ENCODE data around the gene ADGRB2.

The ADGRB2 gene

GRCh38 chr1:31753707-31754349 lies 10.3 kb downstream of the ADGRB2 start:
- Histone ChIP-seq H3K4me1 (ENCODE audit: low read length) (no peaks in the 10 kb centered on the region), H3K27me3 (replicated peaks; ENCODE audit: insufficient read depth, low read length) (no peaks in the 10 kb centered on the region), H4K20me1 (ENCODE audit: insufficient read depth, low read length) (no peaks in the 10 kb centered on the region), H3K9me3 (replicated peaks; ENCODE audit: insufficient read depth, low read length) (no peaks in the 10 kb centered on the region), H2AFZ (ENCODE audit: low read length) (no peak overlapping the region), H3K79me2 (ENCODE audit: low read length) (no peaks in the 10 kb centered on the region), H3K36me3 (replicated peaks; ENCODE audit: insufficient read depth, low read length) (no peaks in the 10 kb centered on the region), H3K9ac (ENCODE audit: low read length) (no peak overlapping the region), H3F3A (ENCODE audit: insufficient read depth, low read length) (no peaks in the 10 kb centered on the region), H3K4me2 (ENCODE audit: low read depth, low read length) (no peak overlapping the region), H3K9me2 (replicated peaks; ENCODE audit: insufficient read depth, low read length) (no peaks in the 10 kb centered on the region), H3K4me3 (ENCODE audit: low read length) (no peak overlapping the region), H3K27ac (ENCODE audit: low read length) (no peak overlapping the region)
- DNase-seq, result no peak
- TF ChIP-seq, protein P1, sequence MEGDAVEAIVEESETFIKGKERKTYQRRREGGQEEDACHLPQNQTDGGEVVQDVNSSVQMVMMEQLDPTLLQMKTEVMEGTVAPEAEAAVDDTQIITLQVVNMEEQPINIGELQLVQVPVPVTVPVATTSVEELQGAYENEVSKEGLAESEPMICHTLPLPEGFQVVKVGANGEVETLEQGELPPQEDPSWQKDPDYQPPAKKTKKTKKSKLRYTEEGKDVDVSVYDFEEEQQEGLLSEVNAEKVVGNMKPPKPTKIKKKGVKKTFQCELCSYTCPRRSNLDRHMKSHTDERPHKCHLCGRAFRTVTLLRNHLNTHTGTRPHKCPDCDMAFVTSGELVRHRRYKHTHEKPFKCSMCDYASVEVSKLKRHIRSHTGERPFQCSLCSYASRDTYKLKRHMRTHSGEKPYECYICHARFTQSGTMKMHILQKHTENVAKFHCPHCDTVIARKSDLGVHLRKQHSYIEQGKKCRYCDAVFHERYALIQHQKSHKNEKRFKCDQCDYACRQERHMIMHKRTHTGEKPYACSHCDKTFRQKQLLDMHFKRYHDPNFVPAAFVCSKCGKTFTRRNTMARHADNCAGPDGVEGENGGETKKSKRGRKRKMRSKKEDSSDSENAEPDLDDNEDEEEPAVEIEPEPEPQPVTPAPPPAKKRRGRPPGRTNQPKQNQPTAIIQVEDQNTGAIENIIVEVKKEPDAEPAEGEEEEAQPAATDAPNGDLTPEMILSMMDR (IDR thresholded peaks at IDR 0.05; ENCODE audit: low read length), result no peak
- TF ChIP-seq EZH2 (optimal IDR thresholded peaks at IDR 0.05; ENCODE audit: low read depth, low read length), result no peak
- no peak for TF ChIP-seq EZH2phosphoT487 (IDR thresholded peaks at IDR 0.05; ENCODE audit: low read length)

GRCh38 chr1:31752952-31753475 lies 11.1 kb downstream of the ADGRB2 start:
- no peak overlapping the region for H3K27ac ChIP-seq (ENCODE audit: low read length)
- H3F3A ChIP-seq (ENCODE audit: insufficient read depth, low read length), result no peaks in the 10 kb centered on the region
- no peaks in the 10 kb centered on the region for H4K20me1 ChIP-seq (ENCODE audit: insufficient read depth, low read length)
- TF ChIP-seq EZH2phosphoT487 (IDR thresholded peaks at IDR 0.05; ENCODE audit: low read length) (no peak), EZH2 (optimal IDR thresholded peaks at IDR 0.05; ENCODE audit: low read depth, low read length) (no peak)
- TF ChIP-seq, protein P1 (IDR thresholded peaks at IDR 0.05; ENCODE audit: low read length), result no peak
- no peak overlapping the region for H3K9ac ChIP-seq (ENCODE audit: low read length)
- no peaks in the 10 kb centered on the region for H3K36me3 ChIP-seq (replicated peaks; ENCODE audit: insufficient read depth, low read length)
- no peak overlapping the region for H2AFZ ChIP-seq (ENCODE audit: low read length)
- H3K4me3 ChIP-seq (ENCODE audit: low read length), result no peak overlapping the region
- no peaks in the 10 kb centered on the region for H3K79me2 ChIP-seq (ENCODE audit: low read length)
- no peaks in the 10 kb centered on the region for H3K9me3 ChIP-seq (replicated peaks; ENCODE audit: insufficient read depth, low read length)
- no peak for DNase-seq
- no peaks in the 10 kb centered on the region for H3K9me2 ChIP-seq (replicated peaks; ENCODE audit: insufficient read depth, low read length)
- H3K4me2 ChIP-seq (ENCODE audit: low read depth, low read length), result no peak overlapping the region
- no peaks in the 10 kb centered on the region for H3K27me3 ChIP-seq (replicated peaks; ENCODE audit: insufficient read depth, low read length)
- no peaks in the 10 kb centered on the region for H3K4me1 ChIP-seq (ENCODE audit: low read length)

DNA sequence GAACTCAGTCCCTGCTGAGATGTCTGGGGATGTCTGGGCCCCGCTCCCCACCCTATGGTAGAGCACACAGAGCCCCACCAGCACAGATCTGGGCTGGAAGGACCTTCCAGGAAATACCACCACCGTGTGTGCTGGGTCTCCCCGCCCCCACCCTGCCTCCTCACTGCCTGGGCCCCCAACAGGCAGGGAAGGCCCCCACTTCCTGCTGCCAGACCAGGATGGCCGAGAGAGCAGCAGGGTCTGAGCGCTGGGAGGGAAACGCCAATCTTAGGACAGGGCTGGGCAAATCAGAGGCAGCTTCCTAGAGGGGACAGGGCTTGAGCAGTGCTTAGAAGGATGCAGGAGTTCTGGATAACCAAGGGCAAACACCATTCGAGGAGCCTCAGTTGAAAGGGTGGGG lies 11.9 kb downstream of the ADGRB2 start:
- Histone ChIP-seq H3K4me1 (ENCODE audit: low read length) (no peaks in the 10 kb centered on the region), H3F3A (ENCODE audit: insufficient read depth, low read length) (no peaks in the 10 kb centered on the region), H2AFZ (ENCODE audit: low read length) (no peak overlapping the region), H3K79me2 (ENCODE audit: low read length) (no peaks in the 10 kb centered on the region), H3K4me2 (ENCODE audit: low read depth, low read length) (no peak overlapping the region), H3K9me2 (replicated peaks; ENCODE audit: insufficient read depth, low read length) (no peaks in the 10 kb centered on the region), H3K4me3 (ENCODE audit: low read length) (no peak overlapping the region), H3K27me3 (replicated peaks; ENCODE audit: insufficient read depth, low read length) (no peaks in the 10 kb centered on the region), H3K9me3 (replicated peaks; ENCODE audit: insufficient read depth, low read length) (no peaks in the 10 kb centered on the region), H3K9ac (ENCODE audit: low read length) (no peak overlapping the region), H3K27ac (ENCODE audit: low read length) (no peak overlapping the region), H4K20me1 (ENCODE audit: insufficient read depth, low read length) (no peaks in the 10 kb centered on the region), H3K36me3 (replicated peaks; ENCODE audit: insufficient read depth, low read length) (no peaks in the 10 kb centered on the region)
- TF ChIP-seq EZH2phosphoT487 (IDR thresholded peaks at IDR 0.05; ENCODE audit: low read length), result no peak
- TF ChIP-seq EZH2 (optimal IDR thresholded peaks at IDR 0.05; ENCODE audit: low read depth, low read length), result no peak
- TF ChIP-seq, protein P1 (IDR thresholded peaks at IDR 0.05; ENCODE audit: low read length), result no peak
- no peak for DNase-seq

All from MM.1S (cell line).